IMR-90 (cell line): ENCODE results near the gene VCL. TPM values are rescaled to one million over a fixed set of nuclear protein-coding genes. Genes with fewer than 3 reads are reported as not detected.

Source experiments
- ATAC-seq: fragments of 200-7000 bp; cut with Tn5 transposase; 2 replicates; pipeline ENCODE4 v1.9.1; 2020; ENCODE audit warnings: low read depth, mild to moderate bottlenecking, moderate library complexity
- BruUV-seq: library from RNA; stranded (reverse); fragments of 400-500 nt; replicated peaks from 2 replicates; lab custom pipeline; 2021; lab: Mats Ljungman, UMichigan
- CTCF ChIA-PET: fragments of 300-600 bp; formaldehyde crosslinking; extraction: SDS; loops from one replicate; lab custom pipeline; 2021; ENCODE audit warnings: antibody characterized with exemption; lab: Yijun Ruan, JAX
- POLR2A ChIA-PET: fragments of 300-600 bp; sonication (Branson Sonifier 250); formaldehyde crosslinking; loops from one replicate; lab custom pipeline; 2022; ENCODE audit warnings: antibody characterized with exemption; ENCODE audit not compliant: unreplicated experiment; lab: Charles Lee
- DNase-seq: peaks from one replicate; pipeline ENCODE4 v3.0.0; 2013
- H2AFZ ChIP-seq: replicated peaks from 2 replicates; pipeline ENCODE3; 2013; ENCODE audit warnings: low read length, mild to moderate bottlenecking; ENCODE audit not compliant: poor library complexity
- H2AK5ac ChIP-seq: 2 replicates; pipeline ENCODE4 v1.6.1; 2013; ENCODE audit warnings: low read depth, low read length, inconsistent platforms
- H2AK9ac ChIP-seq: replicated peaks from 2 replicates; pipeline ENCODE3; 2013; ENCODE audit warnings: mild to moderate bottlenecking, low read depth, low read length, moderate library complexity; ENCODE audit not compliant: poor library complexity
- H2BK120ac ChIP-seq: 2 replicates; pipeline ENCODE4 v1.6.1; 2013; ENCODE audit warnings: low read depth, low read length, inconsistent platforms
- H2BK15ac ChIP-seq: 3 replicates; pipeline ENCODE4 v1.6.1; 2013; ENCODE audit warnings: low read depth, low read length, inconsistent platforms
- H2BK20ac ChIP-seq: 2 replicates; pipeline ENCODE4 v1.6.1; 2013; ENCODE audit warnings: low read depth, mild to moderate bottlenecking, inconsistent platforms, low read length, moderate library complexity
- H2BK5ac ChIP-seq: 2 replicates; pipeline ENCODE4 v1.6.1; 2013; ENCODE audit warnings: mild to moderate bottlenecking, low read depth, low read length, inconsistent platforms; ENCODE audit not compliant: poor library complexity, severe bottlenecking
- H3K14ac ChIP-seq: replicated peaks from 2 replicates; pipeline ENCODE4 v1.6.1; 2013; ENCODE audit warnings: low read depth, low read length, inconsistent platforms
- H3K18ac ChIP-seq: 2 replicates; pipeline ENCODE4 v1.6.1; 2013; ENCODE audit warnings: low read depth, low read length, control low read depth
- H3K23ac ChIP-seq: 2 replicates; pipeline ENCODE4 v1.6.1; 2013; ENCODE audit warnings: low read depth, low read length, inconsistent platforms
- H3K27ac ChIP-seq: 2 replicates; pipeline ENCODE4 v1.5.1; 2013; ENCODE audit warnings: mild to moderate bottlenecking, control low read depth, low read length; ENCODE audit not compliant: insufficient read depth
- H3K27me3 ChIP-seq: 2 replicates; pipeline ENCODE4 v1.6.1; 2013; ENCODE audit warnings: low read length; ENCODE audit not compliant: control insufficient read depth, insufficient read depth
- H3K36me3 ChIP-seq: 2 replicates; pipeline ENCODE4 v1.6.1; 2013; ENCODE audit warnings: low read length, mixed read lengths; ENCODE audit not compliant: control insufficient read depth, insufficient read depth
- H3K4ac ChIP-seq: 2 replicates; pipeline ENCODE4 v1.6.1; 2013; ENCODE audit warnings: low read depth, low read length, inconsistent platforms
- H3K4me1 ChIP-seq: 2 replicates; pipeline ENCODE4 v1.6.1; 2013; ENCODE audit warnings: low read length, mixed read lengths; ENCODE audit not compliant: control insufficient read depth, insufficient read depth
- H3K4me2 ChIP-seq: 2 replicates; pipeline ENCODE4 v1.6.1; 2013; ENCODE audit warnings: low read depth, mild to moderate bottlenecking, control low read depth, low read length, moderate library complexity
- H3K4me3 ChIP-seq: 2 replicates; pipeline ENCODE4 v1.5.1; 2013; ENCODE audit warnings: low read depth, mild to moderate bottlenecking, control low read depth, low read length, moderate library complexity; ENCODE audit not compliant: insufficient read depth
- H3K56ac ChIP-seq: 2 replicates; pipeline ENCODE4 v1.6.1; 2013; ENCODE audit warnings: low read length, inconsistent platforms; ENCODE audit not compliant: insufficient read depth; ENCODE audit errors: extremely low read depth
- H3K79me1 ChIP-seq, 2 experiments: 2 replicates each; pipeline ENCODE4 v1.6.1; 2013; ENCODE audit warnings: low read length in 2 of 2, inconsistent platforms in 1 of 2, low read depth in 1 of 2
- H3K9ac ChIP-seq: 2 replicates; pipeline ENCODE4 v1.6.1; 2013; ENCODE audit warnings: low read depth, low read length, control low read depth
- H3K9me1 ChIP-seq: 2 replicates; pipeline ENCODE4 v1.6.1; 2013; ENCODE audit warnings: low read length, inconsistent platforms; ENCODE audit not compliant: insufficient read depth
- H3K9me3 ChIP-seq: 2 replicates; pipeline ENCODE4 v1.6.1; 2013; ENCODE audit warnings: low read length; ENCODE audit not compliant: control insufficient read depth, insufficient read depth
- H4K20me1 ChIP-seq: 2 replicates; pipeline ENCODE4 v1.6.1; 2013; ENCODE audit warnings: low read length, inconsistent platforms; ENCODE audit not compliant: insufficient read depth
- H4K5ac ChIP-seq: 2 replicates; pipeline ENCODE4 v1.6.1; 2013; ENCODE audit warnings: mild to moderate bottlenecking, low read depth, low read length, control low read depth
- H4K8ac ChIP-seq, 2 experiments: 2 replicates each; pipeline ENCODE4 v1.6.1; 2013; ENCODE audit warnings: low read depth in 2 of 2, low read length in 2 of 2, control low read depth in 1 of 2, inconsistent platforms in 1 of 2
- H4K91ac ChIP-seq: 2 replicates; pipeline ENCODE4 v1.6.1; 2013; ENCODE audit warnings: low read depth, low read length, inconsistent platforms; ENCODE audit not compliant: insufficient read depth
- BHLHE40 ChIP-seq: fragments of 150-350 bp; IDR thresholded peaks from 2 replicates; pipeline ENCODE4 v1.6.1; 2016; ENCODE audit warnings: mild to moderate bottlenecking, low read depth, low read length
- CEBPB ChIP-seq: IDR thresholded peaks from 2 replicates; pipeline ENCODE4 v1.6.1; 2012; ENCODE audit warnings: low read depth, low read length, improper control_type of control experiment
- CHD1 ChIP-seq: IDR thresholded peaks from 2 replicates; pipeline ENCODE4 v1.6.1; 2012; ENCODE audit warnings: low read depth, low read length, improper control_type of control experiment
- CTCF ChIP-seq: conservative IDR thresholded peaks from 2 replicates; pipeline ENCODE4 v1.5.1; 2012; ENCODE audit warnings: mild to moderate bottlenecking, low read depth, low read length, improper control_type of control experiment
- ELK1 ChIP-seq: fragments of 150-350 bp; IDR thresholded peaks from 2 replicates; pipeline ENCODE4 v1.6.1; 2016; ENCODE audit warnings: low read depth, mild to moderate bottlenecking, low read length, moderate library complexity, borderline replicate concordance
- FOS ChIP-seq: fragments of 150-350 bp; IDR thresholded peaks from 2 replicates; pipeline ENCODE4 v1.6.1; 2016; ENCODE audit warnings: low read depth, low read length
- MAFK ChIP-seq: IDR thresholded peaks from 2 replicates; pipeline ENCODE4 v1.6.1; 2012; ENCODE audit warnings: low read depth, low read length, improper control_type of control experiment
- MAZ ChIP-seq: IDR thresholded peaks from 2 replicates; pipeline ENCODE4 v1.6.1; 2012; ENCODE audit warnings: low read depth, mild to moderate bottlenecking, low read length, improper control_type of control experiment, moderate library complexity, borderline replicate concordance
- MXI1 ChIP-seq: IDR thresholded peaks from 2 replicates; pipeline ENCODE4 v1.6.1; 2012; ENCODE audit warnings: low read depth, mild to moderate bottlenecking, low read length, moderate library complexity, borderline replicate concordance
- NFE2L2 ChIP-seq: fragments of 150-350 bp; IDR thresholded peaks from 2 replicates; pipeline ENCODE4 v1.6.1; 2016; ENCODE audit warnings: low read depth, mild to moderate bottlenecking, low read length
- POLR2A ChIP-seq: IDR thresholded peaks from 2 replicates; pipeline ENCODE4 v1.6.1; 2012; ENCODE audit warnings: mild to moderate bottlenecking, low read depth, low read length
- RAD21 ChIP-seq: IDR thresholded peaks from 2 replicates; pipeline ENCODE4 v1.6.1; 2012; ENCODE audit warnings: low read length, improper control_type of control experiment
- RCOR1 ChIP-seq: IDR thresholded peaks from 2 replicates; pipeline ENCODE4 v1.6.1; 2012; ENCODE audit warnings: mild to moderate bottlenecking, low read length, improper control_type of control experiment; ENCODE audit not compliant: insufficient replicate concordance
- RFX5 ChIP-seq: IDR thresholded peaks from 2 replicates; pipeline ENCODE4 v1.8.0; 2012; ENCODE audit warnings: low read depth, mild to moderate bottlenecking, low read length, moderate library complexity
- SMC3 ChIP-seq: fragments of 150-350 bp; IDR thresholded peaks from 2 replicates; pipeline ENCODE4 v1.6.1; 2016; ENCODE audit warnings: low read depth, mild to moderate bottlenecking, antibody characterized with exemption, low read length, moderate library complexity
- USF2 ChIP-seq: fragments of 150-350 bp; IDR thresholded peaks from 2 replicates; pipeline ENCODE4 v1.6.1; 2017; ENCODE audit warnings: mild to moderate bottlenecking, antibody characterized with exemption, low read length, low read depth
- WGBS, 2 experiments: methylation state at CpG; one replicate each; pipeline versions ENCODE4 v1.1.5 to v1.1.7; 2013; ENCODE audit warnings: missing lambda C conversion rate in 2 of 2; ENCODE audit not compliant: insufficient read length in 1 of 2; ENCODE audit errors: extremely low coverage in 2 of 2; 5-methylcytosine and 5-hydroxymethylcytosine counted together
- dilution Hi-C: fragments of 300-500 bp; cut with HindIII; formaldehyde crosslinking; loops from one replicate; pipeline ENCODE4 v1.14.3; 2018; ENCODE audit warnings: low sequenced_read_pairs; ENCODE audit not compliant: unreplicated experiment
- in situ Hi-C: fragments of 300-500 bp; cut with MboI; formaldehyde crosslinking; loops from 3 replicates; pipeline ENCODE4 v1.14.3; 2019; ENCODE audit warnings: low sequenced_read_pairs, inconsistent platforms, mixed read lengths
- intact Hi-C: fragments of 100-400 bp; cut with micrococcal nuclease; formaldehyde crosslinking; loops from 2 replicates; pipeline ENCODE4 v1.10.0; 2022
- polyA plus RNA-seq, 3 experiments: library from polyadenylated mRNA; depleted of rRNA; stranded (reverse); fragments of >200 nt; gene quantifications; 2 replicates each; pipeline ENCODE4 v1.2.3, GENCODE V29; 2012; ENCODE audit warnings: low replicate concordance in 1 of 3
- total RNA-seq: library from RNA; depleted of rRNA; stranded (reverse); fragments of >200 nt; gene quantifications from 2 replicates; pipeline ENCODE4 v1.2.3, GENCODE V29; 2012

The VCL gene
- total and polyA plus RNA-seq, 2 of the 4 experiments (the other 2 are of a cell fraction) = 227 to 283 TPM

GRCh38 chr10:74029943-74030342 lies 32.0 kb downstream of the VCL start:
- H3K18ac ChIP-seq = peak overlapping the region; percentile 74; the same call in 1 of the 2 replicates
- H3K27ac ChIP-seq = peak overlapping the region; percentile 65; the same call in 1 of the 2 replicates
- H3K9me3 ChIP-seq = no peaks in the 10 kb centered on the region
- in situ Hi-C loops = no loop called here
- TF ChIP-seq CEBPB (no peak), MXI1 (no peak), ELK1 (no peak), FOS (no peak), RFX5 (no peak), MAFK (no peak), SMC3 (no peak), RAD21 (no peak), CHD1 (no peak), MAZ (no peak), RCOR1 (no peak), USF2 (no peak), BHLHE40 (no peak), NFE2L2 (no peak), CTCF (no peak), POLR2A (no peak)
- no peak overlapping the region for H2AK9ac ChIP-seq
- dilution Hi-C loops = no loop called here
- no peak overlapping the region; the same call in 1 of the 2 replicates for H3K14ac ChIP-seq
- no peak for DNase-seq
- peak overlapping the region; percentile 39; the same call in 1 of the 2 replicates for H3K56ac ChIP-seq
- peak overlapping the region; percentile 72 for H4K91ac ChIP-seq
- peak overlapping the region; percentile 61; the same call in 1 of the 2 replicates for H3K23ac ChIP-seq
- H4K5ac ChIP-seq = no peak overlapping the region; the same call in 1 of the 2 replicates
- 0 out of 2 replicates have a peak overlapping the region, but pooled peaks have one; percentile 17 for H2BK120ac ChIP-seq
- no TSS peak for BruUV-seq
- 0 out of 3 replicates have a peak overlapping the region, but pooled peaks have one; percentile 49 for H2BK15ac ChIP-seq
- peak overlapping the region; percentile 44; the same call in 1 of the 2 replicates for H2AK5ac ChIP-seq
- H3K4me2 ChIP-seq = no peak overlapping the region
- H3K9ac ChIP-seq = no peak overlapping the region
- WGBS, 2 experiments = no CpG with 5 or more reads among the region's 1 CpG
- H3K9me1 ChIP-seq = peaks cover 22% of the 10 kb centered on the region
- H3K36me3 ChIP-seq = peaks cover 11% of the 10 kb centered on the region
- no peaks in the 10 kb centered on the region for H3K27me3 ChIP-seq
- intact Hi-C loops = no loop called here
- no peak for ATAC-seq
- POLR2A ChIA-PET = no interaction called here
- H4K8ac ChIP-seq = peak overlapping the region in 1 of 2 experiments; percentile 32; a peak in 1 of 4 replicates
- H2BK20ac ChIP-seq = peak overlapping the region; percentile 47; the same call in 1 of the 2 replicates
- no peak overlapping the region for H2AFZ ChIP-seq
- H3K4me3 ChIP-seq = no peak overlapping the region
- H3K79me1 ChIP-seq = peaks cover 15 to 64% of the 10 kb centered on the region in 2 experiments; a peak in 3 of 4 replicates
- peak overlapping the region; percentile 79 for H2BK5ac ChIP-seq
- CTCF ChIA-PET = no interaction called here
- peak overlapping the region; percentile 14; the same call in 1 of the 2 replicates for H3K4ac ChIP-seq
- peaks cover 30% of the 10 kb centered on the region for H3K4me1 ChIP-seq
- H4K20me1 ChIP-seq = peaks cover 92% of the 10 kb centered on the region
